GM19043 (cell line): ENCODE results near the gene SLC35E2B.

Experiments
- ATAC-seq: cut with Tn5 transposase; IDR thresholded peaks from one replicate; pipeline ENCODE4 v1.9.1; 2021; ENCODE audit warnings: low read depth; ENCODE audit not compliant: unreplicated experiment

Gene SLC35E2B

DNA sequence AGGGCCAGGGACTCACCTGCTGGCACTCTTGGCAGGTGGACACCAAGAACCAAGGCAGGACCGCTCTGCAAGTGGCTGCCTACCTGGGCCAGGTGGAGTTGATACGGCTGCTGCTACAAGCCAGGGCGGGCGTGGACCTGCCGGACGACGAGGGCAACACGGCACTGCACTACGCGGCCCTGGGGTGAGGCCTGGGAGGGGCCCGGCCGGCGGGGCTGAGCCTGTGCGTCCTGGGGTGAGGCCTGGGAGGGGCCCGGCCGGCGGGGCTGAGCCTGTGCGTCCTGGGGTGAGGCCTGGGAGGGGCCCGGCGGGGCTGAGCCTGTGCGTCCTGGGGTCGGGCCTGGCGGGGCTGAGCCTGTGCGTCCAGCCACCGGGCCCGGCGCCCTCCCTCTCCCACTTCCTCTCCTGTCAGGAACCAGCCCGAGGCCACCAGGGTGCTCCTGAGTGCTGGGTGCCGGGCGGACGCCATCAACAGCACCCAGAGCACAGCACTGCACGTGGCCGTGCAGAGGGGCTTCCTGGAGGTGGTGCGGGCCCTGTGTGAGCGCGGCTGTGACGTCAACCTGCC is 65.2 kb downstream of the SLC35E2B start:
- ATAC-seq, result no peak

- no peak for ATAC-seq
Observed at GRCh38 chr1:1626207-1627141, 66.1 kb downstream of the SLC35E2B start.

DNA sequence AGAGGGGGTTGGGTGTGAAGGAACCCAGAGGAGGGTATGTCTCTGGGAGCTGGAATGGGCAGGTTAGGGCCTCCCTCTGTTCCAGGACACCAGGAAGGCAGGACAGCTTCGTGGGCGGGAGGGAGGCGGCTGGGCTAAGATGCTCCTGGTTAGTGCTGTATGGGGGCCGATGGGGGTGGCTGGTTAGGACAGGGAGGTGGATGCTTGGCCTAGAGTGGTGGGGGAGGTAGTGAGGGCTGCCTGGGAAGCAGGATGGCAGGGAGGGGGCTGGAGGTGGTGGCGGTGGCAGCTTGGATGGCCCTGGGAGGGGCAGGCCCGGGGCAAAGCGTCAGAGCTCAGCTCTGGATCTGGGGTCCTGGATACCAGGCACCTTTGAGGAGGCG is 66.8 kb downstream of the SLC35E2B start:
- no peak for ATAC-seq

DNA sequence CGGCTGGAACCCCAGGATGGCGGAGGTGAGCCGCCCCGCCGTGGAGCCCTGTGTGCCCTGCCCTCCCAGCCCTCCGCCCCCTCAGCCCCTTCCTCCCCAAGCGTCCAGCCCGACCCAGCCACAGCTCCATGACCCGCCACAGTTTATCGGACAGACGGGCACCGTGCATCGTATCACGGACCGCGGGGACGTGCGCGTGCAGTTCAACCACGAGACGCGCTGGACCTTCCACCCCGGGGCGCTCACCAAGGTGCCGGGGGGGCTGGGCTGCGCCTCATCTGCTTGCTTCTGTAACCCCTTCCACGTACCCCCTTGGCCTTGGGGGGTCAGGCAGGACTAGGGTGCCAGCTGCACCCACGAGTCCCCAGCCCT is 67.2 kb downstream of the SLC35E2B start:
- no peak for ATAC-seq

DNA sequence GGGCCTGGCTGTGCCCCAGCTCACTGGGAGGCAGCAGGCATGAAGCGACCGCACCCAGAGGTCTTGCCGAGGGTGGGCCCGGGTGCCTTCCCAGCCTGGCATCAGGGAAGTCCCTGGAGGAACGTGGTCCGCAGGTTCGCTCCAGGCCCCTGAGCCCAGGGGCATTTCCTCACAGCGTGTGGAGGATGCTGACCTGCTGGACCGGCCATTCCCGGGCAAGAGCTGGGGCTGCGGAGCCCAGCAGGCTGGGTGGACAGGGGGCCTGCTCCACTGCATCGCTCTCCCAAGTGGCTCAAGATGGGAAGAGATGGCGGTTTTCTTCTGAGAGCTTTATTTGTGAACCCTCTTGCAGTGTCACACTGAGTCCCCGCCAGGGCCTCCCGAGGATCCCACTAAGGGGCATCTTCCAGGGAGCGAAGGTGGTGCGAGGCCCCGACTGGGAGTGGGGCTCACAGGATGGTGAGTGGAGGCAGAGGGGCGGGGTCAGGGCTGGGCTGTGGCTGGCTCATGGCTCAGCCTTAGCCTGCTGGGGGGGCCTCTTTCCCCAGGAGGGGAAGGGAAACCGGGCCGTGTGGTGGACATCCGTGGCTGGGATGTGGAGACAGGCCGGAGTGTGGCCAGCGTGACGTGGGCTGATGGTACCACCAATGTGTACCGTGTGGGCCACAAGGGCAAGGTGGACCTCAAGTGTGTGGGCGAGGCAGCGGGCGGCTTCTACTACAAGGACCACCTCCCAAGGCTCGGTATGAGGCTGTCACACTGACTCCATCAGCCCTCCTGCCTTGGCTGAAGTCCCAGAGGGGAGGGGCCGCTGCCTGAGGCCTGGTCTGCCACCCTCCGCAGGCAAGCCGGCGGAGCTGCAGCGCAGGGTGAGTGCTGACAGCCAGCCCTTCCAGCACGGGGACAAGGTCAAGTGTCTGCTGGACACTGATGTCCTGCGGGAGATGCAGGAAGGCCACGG is 67.9 kb downstream of the SLC35E2B start:
- ATAC-seq, result no peak

DNA sequence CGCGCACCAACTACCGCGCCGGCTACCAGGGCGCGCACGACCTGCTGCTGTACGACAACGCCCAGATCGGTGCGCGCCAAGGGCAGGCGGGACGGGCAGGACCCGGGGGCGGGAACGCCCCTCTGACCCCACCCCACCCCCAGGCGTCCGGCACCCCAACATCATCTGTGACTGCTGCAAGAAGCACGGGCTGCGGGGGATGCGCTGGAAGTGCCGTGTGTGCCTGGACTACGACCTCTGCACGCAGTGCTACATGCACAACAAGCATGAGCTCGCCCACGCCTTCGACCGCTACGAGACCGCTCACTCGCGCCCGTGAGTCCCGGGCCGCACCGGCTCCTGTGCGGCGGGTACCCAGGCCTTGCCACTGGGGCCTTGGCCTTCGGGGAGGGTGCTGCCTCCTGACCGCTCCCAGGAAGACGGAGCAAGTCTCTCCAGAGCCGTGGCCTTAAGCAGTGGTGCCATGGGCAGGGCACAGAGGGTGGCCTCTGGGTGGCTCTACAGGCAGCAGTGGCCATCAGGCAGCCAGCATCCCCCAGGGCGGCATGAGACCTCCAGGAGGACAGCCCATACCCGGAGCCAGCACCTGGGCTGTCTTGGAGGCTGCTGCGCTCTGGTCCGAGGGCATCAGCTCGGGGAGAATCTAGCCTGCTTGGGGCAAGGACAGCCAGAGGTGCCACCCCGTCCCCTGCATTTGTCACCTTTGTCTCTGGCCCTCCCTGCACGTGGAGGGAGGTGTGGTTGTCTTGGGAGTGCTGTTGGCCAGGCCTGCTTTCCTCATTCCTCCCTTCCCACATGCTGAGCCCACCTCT is 68.8 kb downstream of the SLC35E2B start:
- no peak for ATAC-seq

DNA sequence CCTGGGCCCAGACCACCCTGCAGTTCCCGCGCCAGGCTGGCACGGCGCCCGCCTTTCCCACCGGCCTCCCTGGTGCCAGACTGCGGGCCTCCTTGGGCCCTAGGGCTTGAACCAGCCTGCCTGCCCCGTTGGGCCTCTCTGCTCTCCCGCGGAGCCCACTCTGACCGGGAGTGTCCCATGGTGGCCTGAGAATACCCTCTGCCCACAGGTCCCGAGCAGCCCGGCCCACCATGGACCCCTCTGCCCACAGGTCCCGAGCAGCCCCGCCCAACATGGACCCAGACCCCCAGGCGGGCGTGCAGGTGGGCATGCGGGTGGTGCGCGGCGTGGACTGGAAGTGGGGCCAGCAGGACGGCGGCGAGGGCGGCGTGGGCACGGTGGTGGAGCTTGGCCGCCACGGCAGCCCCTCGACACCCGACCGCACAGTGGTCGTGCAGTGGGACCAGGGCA is 69.4 kb downstream of the SLC35E2B start:
- no peak for ATAC-seq

GRCh38 chr1:1622788-1623094 is 69.9 kb downstream of the SLC35E2B start:
- ATAC-seq, result no peak

DNA sequence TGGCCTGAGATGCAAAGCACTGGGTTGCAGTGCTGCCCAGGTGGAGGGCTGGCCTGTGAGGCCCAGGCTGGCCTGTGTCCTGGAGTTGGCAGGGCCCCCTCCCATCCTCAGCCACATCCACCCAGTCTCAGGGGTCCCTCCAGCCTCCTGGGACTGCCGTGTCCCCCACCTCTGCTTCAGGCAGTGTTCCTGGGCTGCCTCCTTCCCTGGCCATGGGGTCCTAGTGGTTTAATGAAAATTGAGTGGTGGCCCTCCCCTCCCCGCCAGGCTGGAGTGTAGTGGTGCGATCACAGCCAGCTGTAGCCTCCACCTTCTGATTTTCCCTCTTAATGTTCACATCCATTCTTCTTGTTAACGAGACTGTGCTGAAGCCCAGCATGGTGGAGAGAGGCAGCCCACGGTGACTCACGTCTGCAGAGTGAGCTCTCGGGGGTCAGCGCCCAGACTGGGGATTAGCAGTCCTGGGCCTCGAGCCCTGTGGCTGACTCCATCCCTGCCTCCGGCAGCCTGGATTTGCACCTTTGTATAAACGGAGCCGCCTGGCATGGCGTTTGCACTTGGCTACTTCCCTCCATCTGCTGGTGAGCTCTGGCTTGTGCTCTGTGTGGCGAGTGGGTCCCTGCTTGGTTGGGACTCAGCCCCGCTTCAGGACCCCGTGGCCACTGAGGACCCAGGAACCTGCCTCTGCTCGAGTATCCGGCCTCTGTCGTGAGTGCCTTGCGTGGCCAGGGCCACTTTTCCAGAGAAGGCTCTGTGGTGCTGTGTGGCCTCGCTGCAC is 70.4 kb downstream of the SLC35E2B start:
- no peak for ATAC-seq

GRCh38 chr1:1621173-1622009 is 71.2 kb downstream of the SLC35E2B start:
- no peak for ATAC-seq

DNA sequence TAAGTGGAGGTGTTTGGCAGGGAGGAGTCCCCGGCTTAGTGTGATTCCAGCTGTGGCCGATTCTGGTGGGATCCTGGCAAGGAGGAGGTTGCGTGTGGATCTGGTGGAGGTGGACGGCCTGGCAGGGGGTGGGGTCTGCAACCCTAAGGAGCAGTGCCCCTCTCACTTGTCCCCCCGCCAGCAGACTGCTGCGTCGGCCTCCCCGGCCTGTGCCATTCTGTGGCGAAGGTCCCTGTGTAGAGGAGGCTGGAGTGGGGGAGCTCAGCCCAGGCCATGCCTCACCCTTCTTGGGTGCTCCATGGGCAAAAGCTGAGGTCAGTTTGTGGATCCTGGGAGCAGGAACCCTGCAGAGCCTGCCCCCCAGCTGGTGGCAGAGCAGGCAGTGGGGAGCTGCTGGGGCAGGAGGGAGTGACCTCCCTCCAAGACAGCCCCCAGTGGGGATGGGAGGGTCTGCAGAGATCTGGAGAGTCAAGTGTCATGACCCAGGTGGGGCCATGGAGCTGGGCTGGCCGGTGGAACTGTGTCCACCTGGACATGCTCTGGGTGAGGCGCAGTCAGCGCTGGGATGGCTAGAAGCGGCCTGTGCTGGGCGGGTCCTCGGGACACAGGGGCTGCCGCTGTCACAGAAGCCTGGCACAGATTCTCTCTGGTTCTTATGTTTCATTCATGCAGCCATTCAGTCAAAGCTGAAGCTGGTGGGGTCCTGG is 72.0 kb downstream of the SLC35E2B start:
- ATAC-seq, result no peak

- no peak for ATAC-seq
Observed at GRCh38 chr1:1619917-1620361, 72.7 kb downstream of the SLC35E2B start.

GRCh38 chr1:1618396-1619068 is 74.1 kb downstream of the SLC35E2B start:
- ATAC-seq, result no peak

DNA sequence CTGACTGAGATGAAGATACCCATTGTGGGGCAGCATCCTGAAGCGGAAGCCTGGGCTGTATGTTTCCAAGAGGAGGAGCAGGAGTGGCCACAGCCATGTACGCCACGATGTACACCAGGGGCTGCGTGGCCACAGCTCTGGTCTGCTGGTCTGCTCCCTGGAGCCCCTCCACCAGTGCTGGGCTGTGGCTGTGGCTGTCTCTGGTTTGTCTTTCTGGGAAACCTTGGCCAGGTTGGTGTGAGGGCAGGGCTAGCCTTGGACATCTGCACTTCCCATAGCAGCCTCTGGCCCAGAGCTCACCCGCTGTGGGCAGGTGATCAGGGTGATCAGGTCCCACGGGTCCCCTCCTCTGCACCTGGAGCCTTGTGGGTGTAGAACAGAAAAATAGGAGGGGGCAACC is 74.7 kb downstream of the SLC35E2B start:
- no peak for ATAC-seq

GRCh38 chr1:1617516-1617915 is 75.1 kb downstream of the SLC35E2B start:
- no peak for ATAC-seq

DNA sequence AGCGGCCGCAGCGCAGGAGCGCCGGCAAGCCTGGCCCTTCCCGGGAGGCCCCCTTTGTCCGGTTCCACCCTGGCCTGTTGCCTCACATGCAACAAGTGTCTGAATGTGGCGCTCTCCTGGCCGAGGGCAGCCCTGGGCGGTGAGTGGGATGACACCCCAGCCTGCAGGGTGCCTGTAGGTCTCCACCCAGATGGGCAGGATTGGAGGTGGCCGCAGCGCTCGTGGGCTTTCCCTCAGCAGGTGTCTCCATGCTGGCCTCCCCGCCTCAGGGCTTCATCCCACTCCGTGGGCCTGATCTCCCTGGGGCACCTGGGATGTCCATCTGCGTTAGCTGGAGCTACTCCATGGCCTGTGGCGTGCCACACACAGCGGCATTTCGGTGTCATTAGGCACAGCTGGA is 75.8 kb downstream of the SLC35E2B start:
- no peak for ATAC-seq

- ATAC-seq, result peak; percentile 11
Observed at GRCh38 chr1:1616045-1616790, 76.4 kb downstream of the SLC35E2B start.
